NK-92 treated with Interleukin-12 subunit alpha and Interleukin-12 subunit beta, amount 100 ng/mL, for 24 hours (cell line): Measurements from ENCODE around the gene ESR1.
"Not testable (repeated sequence)": the region's sequence is repeated elsewhere in the genome, so short reads cannot be mapped to it uniquely, and the experiment has no call there.

Experiments used
- DNase-seq: peaks from one replicate; lab custom pipeline; 2025; lab: John Stamatoyannopoulos, UW

Gene ESR1

DNA sequence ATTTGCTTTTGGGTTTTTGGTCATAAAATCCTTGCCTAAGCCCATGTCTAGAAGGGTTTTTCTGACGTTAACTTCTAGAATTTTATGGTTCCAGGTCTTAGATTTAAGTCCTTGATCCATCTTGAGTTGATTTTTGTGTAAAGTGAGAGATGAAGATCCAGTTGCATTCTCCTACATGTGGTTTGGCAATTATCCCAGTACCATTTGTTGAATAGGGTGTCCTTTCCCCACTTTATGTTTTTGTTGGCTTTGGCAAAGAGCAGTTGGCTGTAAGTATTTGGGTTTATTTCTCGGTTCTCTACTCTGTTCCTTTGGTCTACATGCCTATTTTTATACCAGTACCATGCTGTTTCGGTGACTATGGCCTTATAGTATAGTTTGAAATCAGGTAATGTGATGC lies 86.9 kb downstream of the ESR1 start:
- not testable (repeated sequence) for DNase-seq

DNA sequence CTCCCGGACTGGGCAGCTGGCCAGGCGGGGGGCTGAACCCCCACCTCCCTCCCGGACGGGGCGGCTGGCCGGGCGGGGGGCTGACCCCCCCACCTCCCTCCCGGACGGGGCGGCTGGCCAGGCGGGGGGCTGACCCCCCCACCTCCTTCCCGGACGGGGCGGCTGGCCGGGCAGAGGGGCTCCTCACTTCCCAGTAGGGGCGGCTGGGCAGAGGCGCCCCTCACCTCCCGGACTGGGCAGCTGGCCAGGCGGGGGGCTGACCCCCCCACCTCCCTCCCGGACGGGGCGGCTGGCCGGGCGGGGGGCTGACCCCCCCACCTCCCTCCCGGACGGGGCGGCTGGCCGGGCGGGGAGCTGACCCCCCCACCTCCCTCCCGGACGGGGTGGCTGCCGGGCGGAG lies 91.7 kb downstream of the ESR1 start:
- DNase-seq, result not testable (repeated sequence)

DNA sequence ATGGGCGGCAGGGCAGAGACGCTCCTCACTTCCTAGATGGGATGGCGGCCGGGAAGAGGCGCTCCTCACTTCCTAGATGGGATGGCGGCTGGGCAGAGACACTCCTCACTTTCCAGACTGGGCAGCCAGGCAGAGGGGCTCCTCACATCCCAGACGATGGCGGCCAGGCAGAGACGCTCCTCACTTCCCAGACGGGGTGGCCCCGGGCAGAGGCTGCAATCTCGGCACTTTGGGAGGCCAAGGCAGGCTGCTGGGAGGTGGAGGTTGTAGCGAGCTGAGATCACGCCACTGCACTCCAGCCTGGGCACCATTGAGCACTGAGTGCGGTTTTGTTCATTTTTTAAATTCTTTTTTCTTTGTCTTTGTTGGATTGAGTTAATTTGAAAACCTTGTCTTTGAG lies 92.3 kb downstream of the ESR1 start:
- DNase-seq, result not testable (repeated sequence)

DNA sequence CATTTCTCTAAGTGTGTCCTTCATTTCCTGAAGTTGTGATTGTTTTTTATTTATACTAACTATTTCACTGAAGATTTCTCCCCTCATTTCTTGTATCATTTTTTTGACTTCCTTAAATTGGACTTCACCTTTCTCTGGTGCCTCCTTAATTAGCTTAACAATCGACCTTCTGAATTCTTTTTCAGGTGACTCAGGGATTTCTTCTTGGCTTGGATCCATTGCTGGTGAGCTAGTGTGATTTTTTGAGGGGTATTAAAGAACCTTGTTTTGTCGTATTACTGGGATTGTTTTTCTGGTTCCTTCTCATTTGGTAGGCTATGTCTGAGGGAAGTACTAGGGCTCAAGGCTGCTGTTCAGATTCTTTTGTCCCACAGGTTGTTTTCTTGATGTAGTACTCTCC lies 92.8 kb downstream of the ESR1 start:
- no peak for DNase-seq

DNA sequence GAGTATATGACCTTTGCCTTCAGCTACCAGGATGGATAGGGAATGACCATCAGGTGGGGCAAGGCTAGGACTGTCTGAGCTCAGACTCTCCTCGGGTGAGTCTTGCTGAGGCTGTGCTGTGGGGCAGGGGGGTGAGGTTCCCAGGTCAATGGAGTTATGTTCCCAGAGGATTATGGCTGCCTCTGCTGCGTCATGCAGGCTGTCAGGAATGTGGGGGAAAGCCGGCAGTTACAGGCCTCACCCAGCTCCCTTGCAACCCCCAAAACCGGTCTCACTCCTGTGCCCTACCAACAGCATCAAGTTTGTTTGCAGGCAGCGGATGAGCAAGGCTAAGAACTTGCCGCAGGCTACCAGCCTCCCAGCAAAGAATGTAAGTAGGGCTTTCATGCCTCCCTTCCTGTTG lies 93.5 kb downstream of the ESR1 start:
- DNase-seq, result no peak

DNA sequence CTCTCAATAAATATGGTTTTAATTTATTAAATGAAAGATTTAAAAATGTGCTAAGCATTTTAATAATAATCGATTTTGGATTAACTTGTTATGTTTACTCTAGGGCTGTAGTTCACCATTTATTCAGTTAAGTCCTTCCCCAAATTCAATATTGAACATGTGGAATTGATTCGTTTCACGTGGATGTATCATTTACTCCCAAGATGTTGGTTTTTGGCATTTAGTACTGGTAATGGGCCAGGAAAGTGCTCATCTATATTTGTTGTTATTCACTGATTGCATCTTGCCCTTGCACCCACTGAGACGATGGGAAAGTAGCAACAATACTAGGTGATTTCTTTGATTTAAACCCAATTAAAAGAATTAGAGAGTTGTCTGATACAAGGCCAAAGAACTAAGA lies 97.1 kb downstream of the ESR1 start:
- no peak for DNase-seq

DNA sequence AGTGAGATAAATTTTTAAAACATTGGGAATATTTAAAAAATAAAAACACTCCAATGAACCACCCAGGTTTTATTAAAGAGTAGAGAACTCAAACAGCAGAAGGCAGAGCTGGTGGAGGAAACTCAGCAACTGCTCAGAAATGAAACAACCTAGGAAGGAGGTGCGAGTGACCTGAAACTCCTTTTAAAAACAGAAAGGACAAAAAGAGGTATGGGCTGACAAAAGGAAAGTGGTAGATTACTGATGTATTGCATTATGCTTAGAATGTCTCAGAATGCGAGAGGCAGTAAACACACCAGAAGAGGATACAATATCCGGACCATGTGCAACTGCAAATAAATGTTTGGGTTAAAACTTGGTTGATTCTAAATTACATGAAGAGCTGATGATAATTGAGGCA lies 97.6 kb downstream of the ESR1 start:
- no peak for DNase-seq

DNA sequence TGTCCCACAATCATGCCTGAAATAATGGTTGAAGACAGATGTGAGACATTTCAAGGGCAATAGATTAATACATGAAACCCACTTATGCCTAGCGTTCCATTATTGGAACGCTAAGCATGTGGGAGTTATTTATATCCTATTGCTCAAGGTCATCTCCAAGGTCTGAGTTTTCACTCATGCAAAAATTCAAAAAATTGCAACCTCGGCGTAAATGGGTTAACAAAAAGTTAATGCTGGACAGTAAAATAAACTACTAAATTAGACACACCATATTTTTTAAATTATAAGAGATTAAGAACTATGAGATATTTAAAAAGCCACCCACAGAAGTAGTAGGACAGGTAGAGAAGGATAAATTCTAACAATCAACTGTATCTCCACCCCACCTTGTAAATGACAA lies 98.4 kb downstream of the ESR1 start:
- no peak for DNase-seq

DNA sequence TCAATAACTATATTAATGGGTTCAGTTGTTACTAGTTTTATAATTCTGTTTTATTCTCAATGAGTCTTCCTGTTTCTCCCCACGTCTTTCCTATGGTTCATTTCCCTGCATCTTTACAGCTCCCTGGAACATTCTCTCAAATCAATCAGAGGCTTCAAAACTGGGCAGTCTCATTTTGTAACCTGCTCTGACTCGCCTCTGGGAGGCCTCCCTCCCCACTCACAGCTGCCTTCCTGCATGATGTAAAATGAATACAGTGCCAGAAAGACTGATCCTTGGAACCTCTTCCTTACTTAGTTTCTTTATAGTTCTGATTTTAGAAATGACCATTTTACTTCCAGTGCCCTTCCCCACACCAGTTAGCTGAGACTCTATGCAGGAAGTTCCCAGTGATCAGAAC lies 103.9 kb downstream of the ESR1 start:
- DNase-seq, result no peak

DNA sequence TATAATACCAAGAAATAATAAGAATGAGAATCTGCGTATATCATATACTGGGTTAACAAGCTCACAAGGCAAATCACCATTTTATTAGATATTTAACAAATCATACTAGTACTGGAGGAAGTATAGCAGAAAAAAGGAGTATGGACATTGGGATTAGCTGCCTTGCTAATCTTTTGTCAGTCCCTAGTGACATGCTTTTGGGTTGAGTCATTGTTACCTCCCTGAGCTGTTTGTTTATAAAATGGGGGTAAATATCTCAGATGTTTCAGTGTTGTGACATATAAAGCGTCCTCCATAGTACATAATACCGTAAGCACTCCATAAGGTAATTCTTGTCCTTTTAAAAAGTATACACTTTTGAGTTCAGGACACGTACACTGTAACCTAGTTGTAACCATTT lies 107.0 kb downstream of the ESR1 start:
- no peak for DNase-seq

DNA sequence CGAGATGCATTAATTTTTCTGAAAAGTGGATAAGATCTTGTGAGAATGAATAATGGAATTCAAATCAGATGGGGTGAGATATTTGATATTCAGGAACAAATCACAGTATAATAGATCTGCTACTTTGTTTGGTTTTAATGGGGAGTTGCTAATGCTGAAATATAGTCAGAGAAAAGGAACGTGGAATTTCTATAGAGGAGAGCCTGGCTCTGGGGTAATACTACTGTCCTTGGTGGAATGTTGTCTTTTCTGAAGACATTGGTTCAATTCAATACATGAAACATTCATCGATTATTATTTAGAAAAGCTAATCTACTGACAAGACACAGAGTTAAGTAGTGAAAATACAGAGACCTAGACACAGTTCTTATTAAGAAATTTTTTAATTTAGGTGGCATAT lies 108.6 kb downstream of the ESR1 start:
- no peak for DNase-seq

DNA sequence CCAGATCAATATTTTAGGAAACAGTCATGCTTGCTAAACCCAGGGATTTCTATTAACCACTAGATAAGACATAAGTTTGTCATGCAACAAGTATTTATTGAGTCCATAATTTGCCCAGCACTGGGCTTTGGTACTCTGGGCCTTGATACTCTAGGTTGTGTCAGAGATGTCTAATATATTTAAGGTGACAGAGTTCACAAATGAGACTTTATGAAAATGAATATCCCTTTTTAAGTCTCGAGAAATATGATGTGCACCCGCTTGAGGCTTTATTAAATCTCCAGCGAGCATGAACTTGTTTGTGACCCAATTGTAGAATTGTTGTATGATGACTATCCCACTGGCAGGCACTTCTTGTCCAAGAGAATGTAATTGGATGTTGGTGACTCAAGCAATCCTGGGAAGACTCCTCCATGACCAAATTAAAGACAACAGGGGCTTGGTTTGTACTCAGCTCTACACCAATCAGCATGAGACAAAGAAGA lies 109.2 kb downstream of the ESR1 start:
- DNase-seq, result no peak

DNA sequence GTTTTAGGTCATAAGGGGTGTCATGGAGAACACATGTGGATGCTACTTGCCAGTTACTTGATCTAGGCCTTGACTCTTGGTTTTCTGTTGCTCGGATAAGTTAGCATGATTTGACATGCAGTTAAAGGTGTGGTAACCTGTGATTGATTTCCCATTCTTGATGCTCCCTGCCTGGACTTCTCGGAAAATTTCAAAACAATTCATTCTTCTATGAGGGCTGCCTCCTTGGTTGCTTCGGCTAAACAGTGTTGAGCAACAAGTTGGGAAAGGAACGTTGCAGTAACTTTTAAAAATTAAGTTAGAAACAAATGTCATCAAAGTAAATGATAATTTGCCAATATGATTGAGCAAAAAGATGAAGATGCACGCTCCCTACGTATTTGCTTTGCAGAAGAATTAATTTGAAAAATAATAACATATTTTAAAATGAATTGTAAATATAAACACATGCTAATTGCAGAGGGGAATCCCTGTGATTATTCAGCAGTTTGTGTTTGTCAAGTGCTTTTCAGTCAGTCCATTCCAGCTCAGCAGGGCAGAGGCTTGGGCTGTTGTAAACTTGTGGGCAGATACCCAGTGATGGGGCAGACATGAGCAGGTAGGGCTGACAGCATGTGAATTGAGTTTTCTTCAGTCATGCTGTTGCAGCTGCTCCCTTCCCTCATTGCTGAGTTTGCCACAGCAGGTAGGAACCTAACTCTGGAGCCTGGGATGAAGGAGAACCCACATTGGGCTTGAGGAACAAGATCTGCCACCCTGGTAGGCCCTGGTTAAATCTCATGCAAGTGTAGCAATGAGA lies 110.2 kb downstream of the ESR1 start:
- no peak for DNase-seq

DNA sequence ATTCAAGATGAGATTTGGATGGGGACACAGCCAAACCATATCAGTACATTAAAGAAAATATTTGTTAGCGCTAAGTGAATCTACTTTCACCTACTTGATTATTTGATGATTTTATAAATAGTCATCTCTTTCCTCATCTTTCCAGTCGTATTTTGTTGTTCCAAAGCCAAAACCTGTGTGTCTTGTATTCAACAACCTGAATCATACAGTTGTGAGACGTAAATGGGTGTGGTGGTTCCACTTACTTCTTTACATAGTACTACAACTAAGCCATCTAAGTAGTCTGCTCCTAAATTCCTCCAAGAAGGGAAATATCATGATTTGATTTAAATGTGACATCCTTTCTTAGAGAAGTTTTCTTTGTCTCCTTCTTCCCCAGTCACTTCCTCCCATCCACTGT lies 132.8 kb downstream of the ESR1 start:
- no peak for DNase-seq

DNA sequence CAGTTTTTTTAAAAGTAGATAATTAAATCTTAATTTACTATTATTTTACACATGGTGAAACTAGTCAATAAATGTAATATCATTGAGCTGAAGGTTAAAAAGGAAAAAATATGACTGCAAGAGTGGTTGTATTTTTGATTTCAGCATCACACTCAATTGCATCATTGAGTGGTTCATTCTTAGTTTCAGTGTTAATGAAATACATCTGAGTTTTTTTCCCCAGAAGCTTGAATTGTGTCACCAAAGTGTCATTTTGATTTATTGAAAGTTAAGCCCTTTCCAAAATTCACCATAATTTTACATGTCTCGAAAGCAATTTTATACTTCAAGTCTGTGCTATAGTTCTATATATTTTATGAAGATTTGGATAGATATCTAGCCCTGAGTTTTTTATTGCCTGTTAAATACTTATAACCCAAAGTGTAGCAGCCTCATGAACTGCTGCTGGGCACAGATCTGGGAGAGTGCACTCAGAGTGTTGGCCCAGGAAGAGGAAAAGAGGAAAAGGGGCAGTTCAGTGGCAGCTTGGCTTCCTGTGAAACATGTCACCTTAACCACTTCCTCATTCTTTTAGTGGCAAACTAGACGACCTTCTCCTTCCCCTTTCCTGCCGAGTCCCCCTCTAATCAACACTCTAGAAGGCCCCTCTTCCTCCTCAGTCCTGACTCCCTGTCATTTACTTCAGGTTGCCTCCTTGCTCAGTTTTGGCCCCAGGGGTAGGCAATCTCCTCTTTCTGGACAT lies 140.7 kb downstream of the ESR1 start:
- DNase-seq, result peak; percentile 19

DNA sequence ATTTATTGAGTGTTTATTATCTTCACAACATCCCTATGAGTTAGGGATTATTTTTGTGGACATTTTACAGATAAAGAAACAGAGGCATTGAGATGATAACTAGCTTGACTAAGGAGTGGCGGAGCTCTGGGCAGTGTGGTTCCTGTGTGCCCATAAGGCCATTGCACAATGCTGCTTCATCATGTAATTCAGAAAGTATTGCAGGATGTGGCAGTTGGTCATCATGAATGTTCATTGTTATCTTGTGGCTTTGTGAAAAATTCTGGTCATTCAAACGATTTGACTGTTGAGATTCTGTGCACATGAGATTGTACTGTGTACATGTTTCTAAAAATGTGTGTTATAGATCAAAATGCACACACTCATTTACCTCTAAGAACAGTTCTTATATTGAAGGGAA lies 150.8 kb downstream of the ESR1 start:
- no peak for DNase-seq

DNA sequence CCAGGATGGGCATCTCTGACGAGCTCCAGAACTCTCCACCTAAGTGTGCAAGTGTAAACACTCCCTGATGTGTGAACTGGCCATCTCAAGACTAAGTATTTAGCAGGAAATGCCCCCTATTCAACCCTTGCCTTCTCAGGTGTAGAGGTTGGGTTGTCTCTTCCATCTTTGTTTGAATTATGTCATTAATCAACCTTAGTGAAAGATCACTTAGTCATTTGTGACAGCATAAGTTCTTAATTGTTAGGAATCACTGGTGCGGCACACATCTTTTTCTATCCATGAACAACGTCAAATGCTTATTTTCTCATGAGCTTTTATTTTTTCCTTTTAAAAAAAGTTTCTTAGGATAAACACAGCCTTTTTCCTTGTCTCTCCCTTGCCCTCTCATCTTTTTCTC lies 151.6 kb downstream of the ESR1 start:
- DNase-seq, result no peak

DNA sequence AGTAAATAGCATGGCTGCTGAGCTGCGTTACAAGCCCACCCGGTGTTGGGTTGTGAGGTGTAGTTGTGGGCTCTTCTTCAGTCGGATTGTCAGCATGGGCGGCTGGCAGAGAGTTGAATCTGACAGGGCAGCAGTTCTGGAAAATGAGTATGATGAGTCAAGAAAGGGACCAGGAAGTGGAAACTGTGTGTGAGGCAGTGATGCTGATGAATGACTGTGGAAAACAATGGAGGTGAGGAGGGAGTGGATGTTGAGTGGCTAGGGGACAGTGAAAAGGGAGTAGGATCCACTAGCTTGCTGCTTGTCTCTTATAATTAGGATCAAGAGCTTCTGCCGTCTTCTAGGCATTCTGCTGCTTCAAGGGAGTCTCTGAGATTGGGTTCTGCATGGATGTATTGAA lies 154.3 kb downstream of the ESR1 start:
- no peak for DNase-seq

DNA sequence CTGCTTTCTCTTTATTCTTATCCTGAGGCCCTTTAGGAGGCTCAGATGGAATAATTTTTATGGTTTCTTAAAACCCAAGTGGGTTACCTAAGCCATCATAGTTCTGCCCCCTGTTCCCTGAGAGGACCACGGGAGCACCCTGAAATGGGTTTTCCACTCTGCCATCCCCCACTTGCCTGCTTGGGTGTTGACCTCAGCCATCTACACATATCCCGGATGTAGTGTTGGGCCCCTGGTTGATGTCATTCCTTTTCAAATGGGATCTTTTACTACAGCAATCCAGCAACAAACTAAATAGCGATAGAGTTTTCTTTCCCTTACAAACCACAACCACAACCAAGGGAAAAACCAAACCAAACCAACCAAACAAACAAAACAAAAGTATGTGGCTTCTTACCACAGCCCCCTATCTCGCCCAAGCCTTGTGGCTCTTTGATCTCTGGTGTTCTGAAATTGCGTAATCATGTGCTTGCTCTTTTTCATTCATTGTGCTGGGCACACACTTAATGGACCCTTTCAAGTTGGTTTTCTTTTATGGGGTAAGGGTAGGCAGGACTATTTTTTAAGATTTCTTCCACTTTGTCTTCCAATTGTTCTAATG lies 154.9 kb downstream of the ESR1 start:
- peak; percentile 18 for DNase-seq

DNA sequence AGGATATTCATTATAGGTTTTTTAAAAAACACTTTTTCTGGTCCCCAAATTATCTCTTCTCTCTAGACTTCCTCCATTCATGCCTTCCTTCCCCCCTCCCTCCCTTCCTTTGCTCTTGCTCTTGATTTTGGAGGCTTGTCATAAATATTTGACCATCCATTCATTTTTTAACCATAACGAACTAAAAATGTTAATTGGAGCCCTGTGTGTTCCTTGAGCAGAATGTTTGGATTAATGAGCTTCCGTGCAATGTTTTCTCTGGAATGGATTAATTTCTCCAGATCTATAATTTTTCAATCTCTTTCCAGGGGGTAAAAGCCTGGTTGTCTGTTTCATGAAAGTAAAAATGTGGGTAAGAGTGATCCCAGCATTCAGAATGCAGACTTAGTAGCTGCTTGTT lies 155.5 kb downstream of the ESR1 start:
- DNase-seq, result no peak

DNA sequence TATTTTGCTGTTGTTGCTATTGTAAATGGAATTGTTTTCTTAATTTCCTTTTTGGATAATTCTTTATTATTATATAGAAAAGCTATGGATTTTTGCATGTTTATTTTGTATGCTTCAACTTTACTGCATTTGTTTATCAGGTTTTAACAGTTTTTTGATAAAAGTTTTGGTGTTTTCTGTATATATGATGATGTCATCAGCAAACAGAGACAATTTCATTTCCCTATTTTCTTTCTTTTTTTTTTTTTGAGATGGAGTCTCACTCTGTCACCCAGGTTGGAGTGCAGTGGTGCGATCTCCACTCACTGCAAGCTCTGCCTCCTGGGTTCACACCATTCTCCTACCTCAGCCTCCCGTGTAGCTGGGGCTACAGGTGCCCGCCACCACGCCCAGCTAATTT lies 156.9 kb downstream of the ESR1 start:
- not testable (repeated sequence) for DNase-seq

DNA sequence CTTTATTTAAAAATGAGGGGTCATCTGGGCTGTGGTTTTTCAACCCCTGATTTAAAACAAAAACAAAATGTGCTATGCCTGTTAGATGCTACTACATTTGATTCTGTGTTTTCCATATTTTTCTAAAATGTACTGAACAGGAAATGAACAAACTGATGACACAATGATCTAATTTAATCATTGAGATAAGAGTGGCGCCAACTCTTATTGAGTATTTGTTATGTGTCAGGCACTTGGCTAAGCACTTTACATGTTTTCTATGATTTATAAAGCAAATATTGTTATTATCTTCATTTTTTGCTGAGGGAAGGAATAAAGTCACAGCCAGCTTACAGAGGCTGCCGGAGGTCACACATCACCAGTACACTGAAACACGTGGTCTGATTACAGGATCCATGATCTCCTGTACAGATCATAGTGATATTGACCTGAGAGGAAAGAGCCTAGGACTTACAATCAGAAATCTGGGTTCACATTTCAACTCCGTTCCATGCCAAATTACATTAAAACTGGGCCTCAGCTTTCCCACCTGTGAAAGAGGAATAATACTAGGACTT lies 166.7 kb downstream of the ESR1 start:
- DNase-seq, result no peak

DNA sequence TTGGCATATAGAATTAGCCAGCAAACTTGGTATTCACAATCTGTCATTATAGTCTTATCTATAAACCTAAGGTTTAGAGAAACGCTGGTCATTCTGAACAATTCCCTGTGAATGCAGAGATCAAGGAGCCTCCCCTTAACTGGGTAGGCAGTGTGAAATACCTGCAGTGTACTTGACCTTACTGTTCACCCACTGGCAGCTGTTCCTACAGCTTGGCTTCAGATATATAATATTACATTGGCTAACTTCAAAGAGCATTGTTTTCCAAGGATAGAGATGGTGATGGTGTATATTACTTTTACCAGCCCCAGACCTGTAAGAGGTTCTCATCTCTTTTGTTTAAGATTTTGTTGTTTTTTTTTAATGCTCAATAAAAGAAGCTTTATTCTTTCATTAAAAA lies 168.3 kb downstream of the ESR1 start:
- DNase-seq, result no peak
